Raji (cell line): Measurements from ENCODE around the gene HPSE.

Experiments
- POLR2A ChIP-seq: IDR thresholded peaks from 2 replicates; pipeline ENCODE4 v1.6.1; 2011; ENCODE audit warnings: low read depth, low read length, control low read depth; ENCODE audit not compliant: insufficient read depth

HPSE gene

GRCh38 chr4:83356899-83357661 lies 22.4 kb upstream of the HPSE start:
- TF ChIP-seq POLR2A, result no peak

DNA sequence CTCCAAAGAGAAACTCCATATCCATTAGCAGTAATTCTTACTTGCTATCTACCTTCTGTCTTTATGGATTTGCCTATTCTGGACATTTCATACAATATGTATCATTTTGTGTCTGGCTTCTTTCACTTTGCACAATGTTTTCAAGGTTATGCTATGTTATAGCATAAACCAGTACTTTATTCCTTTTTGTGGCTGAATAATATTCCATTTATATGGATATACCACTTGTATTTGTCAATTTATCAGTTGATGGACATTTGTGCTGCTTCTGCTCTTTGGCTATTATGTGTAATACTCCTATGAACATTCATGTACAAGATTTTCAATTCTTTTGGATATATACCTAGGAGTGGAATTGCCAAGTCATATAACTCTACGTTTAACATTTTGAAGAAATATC lies 18.9 kb upstream of the HPSE start:
- TF ChIP-seq POLR2A, result no peak

DNA sequence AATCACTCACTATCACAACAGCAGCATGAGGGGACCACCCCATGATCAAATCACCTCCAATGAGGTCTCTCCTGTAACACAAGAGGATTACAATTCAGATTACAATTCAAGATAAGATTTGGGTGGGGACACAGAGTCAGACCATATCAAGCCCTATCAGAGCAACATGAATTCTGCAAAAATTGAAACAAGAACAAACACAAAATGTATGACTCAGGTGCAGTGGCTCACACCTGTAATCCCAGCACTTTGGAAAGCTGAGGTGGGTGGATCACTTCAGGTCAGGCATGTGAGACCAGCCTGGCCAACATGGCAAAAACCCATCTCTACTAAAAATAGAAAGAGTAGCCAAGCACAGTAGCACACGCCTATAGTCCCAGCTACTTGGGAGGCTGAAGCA lies 13.4 kb upstream of the HPSE start:
- no peak for TF ChIP-seq POLR2A

- TF ChIP-seq POLR2A, result no peak
Observed at GRCh38 chr4:83342476-83342875, 7.8 kb upstream of the HPSE start.

GRCh38 chr4:83340692-83341343 lies 6.2 kb upstream of the HPSE start:
- no peak for TF ChIP-seq POLR2A

- TF ChIP-seq POLR2A, result no peak
Observed at GRCh38 chr4:83339573-83339972, 4.9 kb upstream of the HPSE start.

DNA sequence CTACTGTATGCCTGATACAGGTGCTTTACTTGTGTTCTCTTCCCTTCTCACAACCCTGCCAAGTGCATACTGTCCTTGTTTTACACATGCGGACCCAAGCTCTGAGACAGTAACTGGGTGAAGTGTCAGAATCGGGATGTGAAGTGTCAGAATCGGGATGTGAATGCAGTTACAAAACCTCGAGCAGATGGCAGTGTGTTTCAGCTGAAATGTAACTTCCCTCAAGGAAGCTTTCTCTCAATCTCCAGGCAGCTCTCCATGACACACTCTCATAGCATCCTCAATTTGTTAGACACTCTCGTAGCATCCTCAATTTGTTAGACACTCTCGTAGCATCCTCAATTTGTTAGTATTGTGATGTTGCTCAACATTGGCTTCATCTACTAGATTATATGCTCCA lies 1.1 kb upstream of the HPSE start:
- TF ChIP-seq POLR2A, result no peak

DNA sequence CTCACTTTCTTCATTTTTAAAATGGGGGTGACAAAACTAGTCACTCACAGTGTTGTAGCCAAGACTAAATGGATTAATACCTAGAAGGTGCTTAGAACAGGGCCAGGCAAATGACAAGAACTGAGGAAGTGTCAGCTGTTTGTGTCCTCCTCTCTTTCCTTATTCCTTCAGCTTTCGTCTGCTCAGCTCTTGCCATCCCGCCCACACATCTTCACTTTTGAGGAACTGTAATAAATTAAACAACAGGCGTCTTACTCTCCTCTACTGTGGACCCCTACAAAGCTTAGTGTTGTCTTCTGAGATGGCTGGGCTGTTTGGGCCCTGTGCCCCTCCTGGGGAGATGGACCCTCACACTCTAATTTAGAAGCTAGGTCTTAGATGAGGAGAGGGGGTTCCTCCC lies 2.7 kb downstream of the HPSE start:
- no peak for TF ChIP-seq POLR2A

- no peak for TF ChIP-seq POLR2A
Observed at GRCh38 chr4:83329521-83330110, 5.0 kb downstream of the HPSE start.

- no peak for TF ChIP-seq POLR2A
Observed at GRCh38 chr4:83328521-83329187, 6.0 kb downstream of the HPSE start.

DNA sequence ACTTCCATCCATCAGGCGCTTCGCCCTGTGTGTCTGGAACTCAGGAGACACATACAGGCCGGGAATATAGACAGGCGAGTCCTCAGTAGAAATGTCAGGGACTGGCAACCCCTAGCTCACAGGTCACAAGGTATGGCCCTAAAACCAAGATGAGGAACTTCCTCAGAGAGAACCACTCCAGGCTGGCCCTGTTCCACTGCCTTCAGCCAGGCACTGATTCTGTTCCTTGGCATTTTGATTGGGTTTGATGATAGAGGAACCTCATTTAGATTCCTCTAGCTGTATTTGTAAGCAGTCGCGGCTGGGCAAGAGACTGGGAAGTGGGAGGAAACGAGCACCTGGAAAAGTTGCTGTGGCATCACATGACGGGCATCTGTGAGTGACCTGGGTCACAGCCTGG lies 8.1 kb downstream of the HPSE start:
- no peak for TF ChIP-seq POLR2A

- TF ChIP-seq POLR2A, result no peak
Observed at GRCh38 chr4:83323136-83323535, 11.5 kb downstream of the HPSE start.

GRCh38 chr4:83320548-83320947 lies 14.1 kb downstream of the HPSE start:
- TF ChIP-seq POLR2A, result no peak

- TF ChIP-seq POLR2A, result no peak
Observed at GRCh38 chr4:83318666-83319065, 16.0 kb downstream of the HPSE start.

DNA sequence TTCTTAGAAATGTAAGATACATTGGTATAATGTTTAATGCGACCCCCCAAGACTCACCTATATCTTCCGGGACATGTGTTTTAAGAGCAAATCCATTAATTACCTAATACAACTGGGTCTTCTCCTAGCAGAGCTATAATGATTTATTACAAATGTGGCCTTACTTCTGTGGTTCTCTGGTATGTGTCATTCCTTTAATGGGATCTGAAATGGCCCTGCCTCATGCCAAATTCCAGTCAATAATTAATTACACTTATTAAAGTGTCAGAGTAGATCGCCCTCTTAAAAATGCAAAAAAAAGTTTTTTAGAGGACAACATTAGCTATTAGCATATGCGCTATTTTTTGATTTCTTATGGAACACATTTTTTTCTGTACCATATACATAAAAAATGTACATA lies 17.0 kb downstream of the HPSE start:
- TF ChIP-seq POLR2A, result no peak
